ENCODE data around the gene DGKZ.

GRCh38 chr11:46421257-46421880 is 74.1 kb downstream of the DGKZ start:
- TF ChIP-seq CTCF (IDR thresholded peaks at IDR 0.05; ENCODE audit: low read length) (no peak), EZH2 (optimal IDR thresholded peaks at IDR 0.05; ENCODE audit: low read depth, low read length) (no peak), EZH2phosphoT487 (IDR thresholded peaks at IDR 0.05; ENCODE audit: low read length) (no peak)
